Testis (tissue), 2 donors: ENCODE measurements around the gene SND1.

Experiments used
- CTCF ChIP-seq, 3 experiments: fragments of 450-650 bp in 2 of 3; fragments of 200-600 bp in 1 of 3; sonication (generic) in 1 of 3; IDR thresholded peaks; one replicate each; pipeline ENCODE4 v1.5.1; 2016 to 2019; ENCODE audit warnings: antibody characterized with exemption in 3 of 3, mild to moderate bottlenecking in 2 of 3, moderate library complexity in 1 of 3
- POLR2A ChIP-seq: fragments of 450-650 bp; IDR thresholded peaks from one replicate; pipeline ENCODE4 v1.6.1; 2017; ENCODE audit warnings: antibody characterized with exemption, mild to moderate bottlenecking, moderate library complexity

GRCh38 chr7:127914693-127915092 lies 262.7 kb downstream of the SND1 start:
- TF ChIP-seq POLR2A = no peak
- no peak for TF ChIP-seq CTCF (IDR thresholded peaks at IDR 0.05)
